ENCODE data around the gene GSTT2B.
"Not testable (repeated sequence)": the region's sequence is repeated elsewhere in the genome, so short reads cannot be mapped to it uniquely, and the experiment has no call there.

GRCh38 chr22:23980567-23980966, 19.6 kb upstream of the GSTT2B start:
- TF ChIP-seq, protein P1, sequence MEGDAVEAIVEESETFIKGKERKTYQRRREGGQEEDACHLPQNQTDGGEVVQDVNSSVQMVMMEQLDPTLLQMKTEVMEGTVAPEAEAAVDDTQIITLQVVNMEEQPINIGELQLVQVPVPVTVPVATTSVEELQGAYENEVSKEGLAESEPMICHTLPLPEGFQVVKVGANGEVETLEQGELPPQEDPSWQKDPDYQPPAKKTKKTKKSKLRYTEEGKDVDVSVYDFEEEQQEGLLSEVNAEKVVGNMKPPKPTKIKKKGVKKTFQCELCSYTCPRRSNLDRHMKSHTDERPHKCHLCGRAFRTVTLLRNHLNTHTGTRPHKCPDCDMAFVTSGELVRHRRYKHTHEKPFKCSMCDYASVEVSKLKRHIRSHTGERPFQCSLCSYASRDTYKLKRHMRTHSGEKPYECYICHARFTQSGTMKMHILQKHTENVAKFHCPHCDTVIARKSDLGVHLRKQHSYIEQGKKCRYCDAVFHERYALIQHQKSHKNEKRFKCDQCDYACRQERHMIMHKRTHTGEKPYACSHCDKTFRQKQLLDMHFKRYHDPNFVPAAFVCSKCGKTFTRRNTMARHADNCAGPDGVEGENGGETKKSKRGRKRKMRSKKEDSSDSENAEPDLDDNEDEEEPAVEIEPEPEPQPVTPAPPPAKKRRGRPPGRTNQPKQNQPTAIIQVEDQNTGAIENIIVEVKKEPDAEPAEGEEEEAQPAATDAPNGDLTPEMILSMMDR (IDR thresholded peaks at IDR 0.05; ENCODE audit: poor library complexity) = not testable (repeated sequence)
- TF ChIP-seq EZH2phosphoT487 (IDR thresholded peaks at IDR 0.05; ENCODE audit: low read depth, severe bottlenecking, unreplicated experiment) = not testable (repeated sequence)

All from hepatocyte (in vitro differentiated cells).